ENCODE measurements around the gene RFXAP.
"Not testable (repeated sequence)": the region's sequence is repeated elsewhere in the genome, so short reads cannot be mapped to it uniquely, and the experiment has no call there.

RFXAP gene

GRCh38 chr13:36818804-36819738 lies at the start of gene RFXAP:
Gene RFXAP (plus strand): TSS chr13:36819222. CDS start chr13:36819358, 136 bp downstream.
- DNase-seq: peak; percentile 60 to 77

- DNase-seq: no peak
Observed at GRCh38 chr13:36769545-36769944, 49.5 kb upstream of the RFXAP start.

- no peak for DNase-seq
Observed at GRCh38 chr13:36770741-36771140, 48.3 kb upstream of the RFXAP start.

- DNase-seq: no peak
Observed at GRCh38 chr13:36772853-36773252, 46.2 kb upstream of the RFXAP start.

- DNase-seq: no peak
Observed at GRCh38 chr13:36774931-36775330, 44.1 kb upstream of the RFXAP start.

- no peak for DNase-seq
Observed at GRCh38 chr13:36776175-36776574, 42.8 kb upstream of the RFXAP start.

- no peak for DNase-seq
Observed at GRCh38 chr13:36778083-36778671, 40.8 kb upstream of the RFXAP start.

GRCh38 chr13:36783890-36784289 lies 35.1 kb upstream of the RFXAP start:
- DNase-seq: no peak

GRCh38 chr13:36786175-36786574 lies 32.8 kb upstream of the RFXAP start:
- DNase-seq: not testable (repeated sequence)

- no peak for DNase-seq
Observed at GRCh38 chr13:36787181-36787580, 31.8 kb upstream of the RFXAP start.

GRCh38 chr13:36788276-36788675 lies 30.7 kb upstream of the RFXAP start:
- DNase-seq: no peak

GRCh38 chr13:36789061-36789460 lies 30.0 kb upstream of the RFXAP start:
- DNase-seq: no peak

GRCh38 chr13:36789730-36790129 lies 29.3 kb upstream of the RFXAP start:
- no peak for DNase-seq

GRCh38 chr13:36794706-36795105 lies 24.3 kb upstream of the RFXAP start:
- no peak for DNase-seq

- DNase-seq: no peak
Observed at GRCh38 chr13:36795463-36795862, 23.6 kb upstream of the RFXAP start.

GRCh38 chr13:36796052-36796451 lies 23.0 kb upstream of the RFXAP start:
- no peak for DNase-seq

- no peak for DNase-seq
Observed at GRCh38 chr13:36801035-36801434, 18.0 kb upstream of the RFXAP start.

- no peak for DNase-seq
Observed at GRCh38 chr13:36804588-36804987, 14.4 kb upstream of the RFXAP start.

GRCh38 chr13:36806102-36806501 lies 12.9 kb upstream of the RFXAP start:
- no peak for DNase-seq

GRCh38 chr13:36807616-36808015 lies 11.4 kb upstream of the RFXAP start:
- DNase-seq: no peak

- no peak for DNase-seq
Observed at GRCh38 chr13:36813225-36813624, 5.8 kb upstream of the RFXAP start.

GRCh38 chr13:36814465-36814864 lies 4.6 kb upstream of the RFXAP start:
- peak in 1 of 2 donors; percentile 61 for DNase-seq

- no peak for DNase-seq
Observed at GRCh38 chr13:36815062-36815461, 4.0 kb upstream of the RFXAP start.

All from bone marrow (tissue), 2 donors.